Neural progenitor cell (in vitro differentiated cells): ENCODE results near the gene TSPAN32. TPM values are rescaled to one million over a fixed set of nuclear protein-coding genes. Genes with fewer than 3 reads are reported as not detected.
"Not testable (repeated sequence)": the region's sequence is repeated elsewhere in the genome, so short reads cannot be mapped to it uniquely, and the experiment has no call there.

Source experiments
- DNase-seq: peaks from one replicate; pipeline ENCODE4 v3.0.0-alpha.2; 2016; ENCODE audit warnings: low spot score
- H2AFZ ChIP-seq: fragments of 200-600 bp; sonication (generic); replicated peaks from 2 replicates; pipeline ENCODE4 v1.6.1; 2016; ENCODE audit warnings: antibody characterized with exemption
- H3F3A ChIP-seq: fragments of 200-600 bp; sonication (generic); 2 replicates; pipeline ENCODE4 v1.6.1; 2016; ENCODE audit warnings: antibody characterized with exemption, low read depth
- H3K27ac ChIP-seq: fragments of 200-600 bp; sonication (generic); 2 replicates; pipeline ENCODE4 v1.5.1; 2016; ENCODE audit warnings: mild to moderate bottlenecking
- H3K27me3 ChIP-seq: fragments of 200-600 bp; sonication (generic); 2 replicates; pipeline ENCODE4 v1.6.1; 2016; ENCODE audit warnings: mild to moderate bottlenecking, moderate library complexity
- H3K36me3 ChIP-seq: fragments of 200-600 bp; sonication (generic); 2 replicates; pipeline ENCODE4 v1.5.1; 2016
- H3K4me1 ChIP-seq: fragments of 200-600 bp; sonication (generic); 2 replicates; pipeline ENCODE4 v1.6.1; 2016; ENCODE audit warnings: mixed run types
- H3K4me2 ChIP-seq: fragments of 200-600 bp; sonication (generic); 2 replicates; pipeline ENCODE4 v1.6.1; 2016
- H3K4me3 ChIP-seq: fragments of 200-600 bp; sonication (generic); 2 replicates; pipeline ENCODE4 v1.5.1; 2016
- H3K79me2 ChIP-seq: fragments of 200-600 bp; sonication (generic); 2 replicates; pipeline ENCODE4 v1.6.1; 2016; ENCODE audit warnings: low read depth
- H3K9ac ChIP-seq: fragments of 200-600 bp; sonication (generic); 2 replicates; pipeline ENCODE4 v1.6.1; 2016
- H3K9me3 ChIP-seq: fragments of 200-600 bp; sonication (generic); 2 replicates; pipeline ENCODE4 v1.5.1; 2016; ENCODE audit warnings: low read depth
- H4K20me1 ChIP-seq: fragments of 200-600 bp; sonication (generic); 2 replicates; pipeline ENCODE4 v1.6.1; 2016; ENCODE audit warnings: low read depth
- H3K27ac Mint-ChIP-seq: 3 replicates; pipeline ENCODE4 v1.8.0; 2021; ENCODE audit warnings: mixed read lengths
- H3K27me3 Mint-ChIP-seq: 2 replicates; pipeline ENCODE4 v1.8.0; 2022; ENCODE audit warnings: low read depth, mild to moderate bottlenecking, inconsistent platforms, moderate library complexity, mixed read lengths; ENCODE audit not compliant: insufficient read depth
- H3K36me3 Mint-ChIP-seq: 3 replicates; pipeline ENCODE4 v1.8.0; 2021; ENCODE audit warnings: mixed read lengths
- H3K4me1 Mint-ChIP-seq: 3 replicates; pipeline ENCODE4 v1.8.0; 2021; ENCODE audit warnings: mixed read lengths
- H3K4me3 Mint-ChIP-seq: 3 replicates; pipeline ENCODE4 v1.8.0; 2021; ENCODE audit warnings: mild to moderate bottlenecking, moderate library complexity, mixed read lengths
- H3K9me3 Mint-ChIP-seq: 3 replicates; pipeline ENCODE4 v1.8.0; 2020; ENCODE audit warnings: mixed read lengths
- EZH2 ChIP-seq: fragments of 200-600 bp; sonication (generic); IDR thresholded peaks from 2 replicates; pipeline ENCODE4 v1.6.1; 2017; ENCODE audit warnings: antibody characterized with exemption, mild to moderate bottlenecking, moderate library complexity
- EZH2phosphoT487 ChIP-seq: fragments of 200-600 bp; sonication (generic); IDR thresholded peaks from 2 replicates; pipeline ENCODE4 v1.6.1; 2017; ENCODE audit warnings: antibody characterized with exemption
- total RNA-seq: library from RNA; depleted of rRNA; stranded (reverse); fragments of >200 nt; gene quantifications from 2 replicates; pipeline ENCODE4 v1.2.3, GENCODE V29; 2015; ENCODE audit warnings: low replicate concordance
- TF ChIP-seq, protein P1 (sequence below): fragments of 200-600 bp; sonication (generic); IDR thresholded peaks from 2 replicates; pipeline ENCODE4 v1.5.1; 2017; ENCODE audit warnings: antibody characterized with exemption, mild to moderate bottlenecking

Gene TSPAN32
- total RNA-seq, 1 donor from 2014 or later = not detected

DNA sequence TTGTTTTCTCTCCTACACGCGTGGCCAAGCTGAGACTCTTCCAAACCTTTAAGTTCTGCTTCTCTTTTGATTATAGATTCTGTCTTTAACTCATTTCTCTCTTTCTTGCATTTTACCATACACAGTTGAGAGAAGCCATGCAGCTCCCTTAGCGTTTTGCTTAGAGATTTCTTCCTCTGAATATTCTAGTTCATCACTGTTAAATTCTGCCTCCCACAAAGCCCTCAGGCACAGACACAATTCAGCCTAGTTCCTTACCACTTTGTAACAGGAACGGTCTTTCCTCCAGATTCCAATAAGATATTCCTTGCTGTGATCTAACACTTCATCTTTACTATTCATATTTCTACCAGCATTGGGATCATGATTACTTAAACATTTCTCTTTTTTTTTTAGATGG, 50.6 kb downstream of the TSPAN32 start:
- no peaks in the 10 kb centered on the region for H3K36me3 Mint-ChIP-seq
- no peak overlapping the region for H2AFZ ChIP-seq
- H4K20me1 ChIP-seq = no peaks in the 10 kb centered on the region
- no peak overlapping the region for H3K4me3 ChIP-seq
- DNase-seq = no peak
- no peaks in the 10 kb centered on the region for H3F3A ChIP-seq
- H3K4me1 ChIP-seq = no peaks in the 10 kb centered on the region
- H3K27ac ChIP-seq = no peak overlapping the region
- peaks cover 8% of the 10 kb centered on the region for H3K27me3 Mint-ChIP-seq
- TF ChIP-seq EZH2 = no peak
- TF ChIP-seq, protein P1, sequence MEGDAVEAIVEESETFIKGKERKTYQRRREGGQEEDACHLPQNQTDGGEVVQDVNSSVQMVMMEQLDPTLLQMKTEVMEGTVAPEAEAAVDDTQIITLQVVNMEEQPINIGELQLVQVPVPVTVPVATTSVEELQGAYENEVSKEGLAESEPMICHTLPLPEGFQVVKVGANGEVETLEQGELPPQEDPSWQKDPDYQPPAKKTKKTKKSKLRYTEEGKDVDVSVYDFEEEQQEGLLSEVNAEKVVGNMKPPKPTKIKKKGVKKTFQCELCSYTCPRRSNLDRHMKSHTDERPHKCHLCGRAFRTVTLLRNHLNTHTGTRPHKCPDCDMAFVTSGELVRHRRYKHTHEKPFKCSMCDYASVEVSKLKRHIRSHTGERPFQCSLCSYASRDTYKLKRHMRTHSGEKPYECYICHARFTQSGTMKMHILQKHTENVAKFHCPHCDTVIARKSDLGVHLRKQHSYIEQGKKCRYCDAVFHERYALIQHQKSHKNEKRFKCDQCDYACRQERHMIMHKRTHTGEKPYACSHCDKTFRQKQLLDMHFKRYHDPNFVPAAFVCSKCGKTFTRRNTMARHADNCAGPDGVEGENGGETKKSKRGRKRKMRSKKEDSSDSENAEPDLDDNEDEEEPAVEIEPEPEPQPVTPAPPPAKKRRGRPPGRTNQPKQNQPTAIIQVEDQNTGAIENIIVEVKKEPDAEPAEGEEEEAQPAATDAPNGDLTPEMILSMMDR = no peak
- no peak for TF ChIP-seq EZH2phosphoT487
- no peak overlapping the region for H3K4me3 Mint-ChIP-seq
- H3K4me2 ChIP-seq = no peak overlapping the region
- H3K27me3 ChIP-seq = no peaks in the 10 kb centered on the region
- no peaks in the 10 kb centered on the region for H3K36me3 ChIP-seq
- H3K4me1 Mint-ChIP-seq = no peaks in the 10 kb centered on the region
- no peak overlapping the region for H3K27ac Mint-ChIP-seq
- H3K9ac ChIP-seq = no peak overlapping the region
- H3K79me2 ChIP-seq = no peaks in the 10 kb centered on the region
- peaks cover 14% of the 10 kb centered on the region for H3K9me3 Mint-ChIP-seq
- H3K9me3 ChIP-seq = no peaks in the 10 kb centered on the region

DNA sequence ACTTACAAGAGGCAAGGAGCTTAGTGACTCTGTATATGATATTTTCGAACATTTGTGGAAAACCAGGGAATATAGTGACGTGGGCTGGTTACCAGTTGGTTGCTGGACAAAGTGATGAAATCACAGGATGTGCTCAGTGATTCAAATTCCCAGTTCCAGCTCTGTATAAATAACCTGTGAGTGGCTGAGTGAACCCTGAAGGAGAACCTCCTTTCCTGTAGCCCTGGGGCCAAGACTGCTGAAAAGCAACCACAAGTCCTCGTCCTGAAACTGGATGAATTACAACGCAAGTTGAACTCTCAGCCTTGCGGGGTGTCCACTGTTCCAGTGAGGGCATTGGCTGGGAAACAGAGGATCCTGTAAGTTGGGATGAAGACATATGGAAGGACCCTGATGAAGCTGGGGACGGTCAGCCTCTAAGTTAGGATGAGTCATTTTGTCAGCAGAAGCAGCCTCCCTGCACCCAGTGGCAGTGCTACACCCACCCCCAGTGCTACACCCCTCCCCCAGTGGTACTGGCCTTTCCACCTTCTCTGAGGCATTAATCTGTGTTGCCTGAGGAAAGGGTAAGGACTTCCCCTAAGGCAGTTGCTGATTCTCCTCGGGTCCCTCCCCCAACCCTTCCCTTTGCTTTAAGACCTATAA, 53.3 kb downstream of the TSPAN32 start:
- Mint-ChIP-seq H3K4me1 (no peaks in the 10 kb centered on the region), H3K9me3 (peaks cover 8% of the 10 kb centered on the region)
- H4K20me1 ChIP-seq = no peaks in the 10 kb centered on the region

DNA sequence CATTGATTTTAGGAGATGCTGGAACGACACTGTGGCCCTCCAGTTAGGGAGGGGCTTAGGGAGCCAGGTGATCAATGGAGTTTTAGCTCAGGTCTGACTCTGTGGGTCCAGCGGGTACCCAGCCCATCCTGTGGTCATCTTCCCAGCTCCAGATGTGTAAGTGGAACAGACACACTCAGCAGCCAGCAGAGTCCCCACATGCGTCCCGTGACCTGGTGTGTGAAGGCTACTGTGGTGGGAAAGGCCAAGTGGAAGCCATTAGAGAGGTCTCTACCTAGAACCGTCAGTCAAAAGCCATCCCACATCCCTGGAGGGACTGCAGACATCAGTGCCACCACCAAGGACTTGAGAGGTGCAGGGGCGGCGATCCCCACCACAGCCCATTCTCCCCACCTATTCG, 55.4 kb downstream of the TSPAN32 start:
- Mint-ChIP-seq H3K4me3 (no peak overlapping the region), H3K27me3 (peaks cover 4% of the 10 kb centered on the region), H3K9me3 (peaks cover 4% of the 10 kb centered on the region), H3K27ac (no peak overlapping the region), H3K4me1 (no peaks in the 10 kb centered on the region), H3K36me3 (no peaks in the 10 kb centered on the region)
- no peaks in the 10 kb centered on the region for H4K20me1 ChIP-seq
- H3K27me3 ChIP-seq = no peaks in the 10 kb centered on the region
- no peaks in the 10 kb centered on the region for H3K36me3 ChIP-seq
- no peak overlapping the region for H3K27ac ChIP-seq
- no peak overlapping the region for H3K4me3 ChIP-seq
- H3K9ac ChIP-seq = no peak overlapping the region
- TF ChIP-seq EZH2 = no peak
- TF ChIP-seq EZH2phosphoT487 = no peak
- TF ChIP-seq, protein P1 = no peak
- H3K9me3 ChIP-seq = no peaks in the 10 kb centered on the region
- no peaks in the 10 kb centered on the region for H3F3A ChIP-seq
- DNase-seq = no peak
- no peak overlapping the region for H3K4me2 ChIP-seq
- H2AFZ ChIP-seq = no peak overlapping the region
- H3K4me1 ChIP-seq = no peaks in the 10 kb centered on the region
- no peaks in the 10 kb centered on the region for H3K79me2 ChIP-seq

More for the DNA sequence above, 53.3 kb downstream of the TSPAN32 start:
- H3K27ac Mint-ChIP-seq = no peak overlapping the region
- no peaks in the 10 kb centered on the region for H3K36me3 Mint-ChIP-seq
- Histone ChIP-seq H3K27ac (no peak overlapping the region), H3K36me3 (no peaks in the 10 kb centered on the region), H3K9me3 (no peaks in the 10 kb centered on the region), H3K79me2 (no peaks in the 10 kb centered on the region), H3K27me3 (no peaks in the 10 kb centered on the region), H3K4me1 (no peaks in the 10 kb centered on the region), H3K4me3 (no peak overlapping the region), H2AFZ (no peak overlapping the region), H3F3A (no peaks in the 10 kb centered on the region), H3K9ac (no peak overlapping the region), H3K4me2 (no peak overlapping the region)
- H3K27me3 Mint-ChIP-seq = peaks cover 9% of the 10 kb centered on the region
- no peak overlapping the region for H3K4me3 Mint-ChIP-seq
- DNase-seq = no peak
- TF ChIP-seq, protein P1 = no peak
- TF ChIP-seq EZH2phosphoT487 = no peak
- TF ChIP-seq EZH2 = no peak

DNA sequence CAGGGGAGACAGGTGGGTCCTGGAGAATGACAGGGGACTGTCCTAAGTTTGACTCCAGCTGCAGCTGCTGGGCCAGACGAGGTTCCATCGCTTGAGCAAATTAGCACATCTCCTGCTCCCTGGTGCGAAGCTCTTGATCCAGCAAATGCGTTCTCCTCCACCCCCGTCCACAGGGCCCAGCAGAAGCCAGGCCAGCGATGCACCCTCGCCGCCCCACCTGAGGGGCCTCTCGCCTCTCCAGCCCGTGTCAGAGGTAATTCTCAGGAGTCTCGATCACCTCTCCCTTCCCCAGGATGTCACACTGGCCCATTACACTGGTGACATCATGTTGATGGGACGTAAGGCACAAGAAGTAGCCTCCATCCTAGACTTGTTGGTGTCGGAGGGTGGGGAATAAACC, 55.8 kb downstream of the TSPAN32 start:
- not testable (repeated sequence) for H3K9me3 ChIP-seq, H3K27me3 Mint-ChIP-seq, H3K4me3 ChIP-seq, H4K20me1 ChIP-seq, H3K9me3 Mint-ChIP-seq, H3K4me1 Mint-ChIP-seq, H3K4me1 ChIP-seq, DNase-seq, H3F3A ChIP-seq, H3K4me3 Mint-ChIP-seq, H3K27ac ChIP-seq, H3K27me3 ChIP-seq, H3K79me2 ChIP-seq, H3K4me2 ChIP-seq, H2AFZ ChIP-seq, H3K27ac Mint-ChIP-seq, H3K9ac ChIP-seq, H3K36me3 ChIP-seq, H3K36me3 Mint-ChIP-seq
